GM21526 (cell line): Measurements from ENCODE around the gene SLC4A4.
A peak's percentile ranks its signal among the peaks of the same experiment; 100 is the strongest.

Experiments used
- ATAC-seq: cut with Tn5 transposase; IDR thresholded peaks from one replicate; pipeline ENCODE4 v1.9.1; 2021; ENCODE audit warnings: moderate library complexity; ENCODE audit not compliant: unreplicated experiment, low FRiP score

SLC4A4 gene

DNA sequence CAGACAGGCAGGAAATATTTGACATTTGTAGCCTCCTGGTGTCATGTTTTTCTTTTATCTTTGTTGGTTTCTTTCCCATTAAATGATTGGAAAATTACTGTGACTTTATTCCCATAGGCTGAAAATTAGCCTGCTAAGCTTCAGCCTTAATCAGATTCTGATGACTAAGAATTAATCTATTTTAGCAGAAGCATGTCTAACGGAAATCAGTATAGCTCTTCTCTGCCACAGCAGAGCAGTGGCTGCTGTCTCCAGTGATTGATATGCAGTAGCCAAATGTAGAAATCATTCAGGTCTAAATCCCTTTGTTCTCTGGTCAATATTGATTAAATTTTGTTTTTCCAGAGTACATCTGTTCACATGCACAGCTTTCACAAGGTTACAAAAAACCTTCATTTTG, 245.8 kb downstream of the SLC4A4 start:
- ATAC-seq, result no peak

- ATAC-seq, result no peak
Measured at GRCh38 chr4:71586087-71586763, 247.4 kb downstream of the SLC4A4 start.

DNA sequence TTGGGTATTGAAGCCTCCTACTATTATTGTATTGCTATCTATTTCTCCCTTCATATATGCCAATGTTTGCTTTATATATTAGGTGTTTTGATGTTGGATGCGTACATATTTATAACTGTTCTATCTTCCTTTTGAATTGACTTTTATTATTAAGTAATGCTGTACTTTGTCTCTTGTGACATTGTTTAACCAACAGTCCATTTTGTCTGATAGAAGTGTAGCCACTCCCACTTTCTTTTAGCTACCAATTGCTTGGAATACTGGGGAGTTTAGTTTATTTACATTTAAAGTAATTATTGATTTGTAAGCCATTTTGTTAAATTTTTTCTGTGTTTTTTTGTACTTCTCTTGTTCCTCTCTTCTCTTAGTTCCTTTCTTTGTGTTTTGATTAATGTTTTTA, 249.2 kb downstream of the SLC4A4 start:
- no peak for ATAC-seq

GRCh38 chr4:71592793-71593192, 254.0 kb downstream of the SLC4A4 start:
- no peak for ATAC-seq

GRCh38 chr4:71593311-71593710, 254.5 kb downstream of the SLC4A4 start:
- no peak for ATAC-seq

- ATAC-seq, result no peak
Measured at GRCh38 chr4:71595576-71596108, 256.8 kb downstream of the SLC4A4 start.

DNA sequence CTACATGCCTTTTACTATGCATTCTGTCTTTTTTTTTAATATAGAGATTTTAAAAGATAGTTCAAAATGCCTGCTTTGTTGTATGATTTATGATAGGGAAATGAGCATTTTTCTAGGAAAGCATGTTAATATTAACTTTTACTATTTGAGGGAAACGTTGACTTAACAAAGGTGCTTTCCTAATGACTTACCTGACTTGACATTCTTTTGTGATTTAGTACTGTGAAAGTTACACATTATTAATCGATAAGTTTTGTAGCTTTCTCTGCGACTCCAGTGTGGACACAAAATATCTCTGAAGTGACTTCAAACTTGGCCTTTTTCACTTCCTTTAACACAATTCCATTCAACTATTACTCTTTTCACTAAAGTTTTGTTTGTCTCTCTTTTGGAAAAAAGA, 260.8 kb downstream of the SLC4A4 start:
- no peak for ATAC-seq

GRCh38 chr4:71602289-71602900, 263.6 kb downstream of the SLC4A4 start:
- ATAC-seq, result no peak

DNA sequence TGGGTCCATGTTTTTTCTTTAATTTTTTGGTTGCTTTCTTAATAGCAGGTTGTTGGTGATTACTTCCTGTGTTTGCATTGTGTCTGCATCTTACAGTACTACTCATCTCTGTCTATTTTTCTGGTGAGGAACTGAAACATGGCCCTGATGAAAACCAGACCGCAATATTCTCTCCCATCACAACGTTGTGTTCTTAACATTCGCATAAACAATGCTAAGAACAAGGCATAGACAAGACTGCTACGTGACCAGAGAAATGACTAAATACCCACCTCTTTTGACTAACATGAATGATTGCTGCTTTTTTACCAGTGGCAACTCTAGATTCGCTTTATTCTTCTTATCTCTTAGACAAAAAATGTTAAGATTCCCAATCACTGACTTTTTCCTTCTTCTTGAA, 266.0 kb downstream of the SLC4A4 start:
- ATAC-seq, result peak; percentile 97

GRCh38 chr4:71607109-71607508, 268.3 kb downstream of the SLC4A4 start:
- no peak for ATAC-seq

DNA sequence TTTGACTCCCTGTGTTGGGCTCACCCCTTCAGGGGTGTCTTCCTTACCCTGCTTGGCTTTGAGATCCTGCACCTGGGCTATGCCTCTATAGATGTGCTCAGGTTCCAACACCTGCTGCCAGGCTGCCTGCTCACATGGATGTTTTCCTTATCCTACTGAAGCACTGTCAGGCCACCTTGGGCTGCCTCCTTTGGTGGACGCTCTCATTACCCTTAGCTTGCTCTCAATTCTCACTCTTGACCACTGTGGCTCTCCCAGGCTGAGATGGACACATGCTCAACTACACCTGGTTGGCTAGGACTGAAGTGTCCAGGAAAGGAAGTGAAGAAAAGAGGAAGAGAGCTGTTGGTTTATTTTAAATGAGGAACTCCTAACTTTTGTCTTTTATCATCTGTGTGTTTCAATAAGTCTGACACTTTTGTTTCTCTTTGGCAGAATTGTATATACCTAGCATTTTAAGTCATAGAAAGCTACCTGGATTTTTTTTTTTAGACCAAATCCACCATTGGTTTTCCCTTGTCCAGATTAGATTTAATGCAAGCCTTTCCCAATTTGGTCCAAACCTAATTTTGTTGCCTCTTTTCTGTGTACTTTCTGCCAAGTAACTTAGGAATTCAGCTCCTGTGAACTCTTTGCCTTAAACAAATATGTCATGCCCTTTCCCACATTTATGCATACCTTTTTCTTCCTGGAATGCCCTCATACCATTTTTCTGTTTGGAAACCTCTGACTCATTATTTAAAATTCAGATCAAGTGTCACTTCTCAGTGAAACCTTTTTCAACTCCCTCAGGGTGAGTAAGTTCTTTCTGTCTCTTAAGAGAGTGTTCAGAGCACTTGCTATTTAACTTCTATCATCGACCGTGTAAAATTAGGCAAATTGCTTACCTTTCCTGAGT, 269.2 kb downstream of the SLC4A4 start:
- ATAC-seq, result no peak

DNA sequence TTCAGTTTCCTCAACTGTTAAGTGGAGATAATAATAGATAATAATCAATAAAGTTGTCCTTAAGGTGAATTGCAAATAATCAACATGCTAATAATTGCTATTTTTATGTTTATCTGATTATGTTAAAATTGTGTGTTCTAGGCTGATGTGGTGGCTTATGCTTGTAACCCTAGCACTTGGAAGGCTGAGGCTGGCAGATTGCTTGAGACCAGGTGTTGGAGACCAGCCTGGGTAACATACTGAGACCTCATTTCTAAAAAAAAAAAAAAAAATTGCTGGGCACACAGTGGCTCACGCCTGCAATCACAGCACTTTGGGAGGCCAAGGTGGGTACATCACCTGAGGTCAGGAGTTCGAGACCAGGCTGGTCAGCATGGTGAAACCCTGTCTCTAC, 269.9 kb downstream of the SLC4A4 start:
- no peak for ATAC-seq

- ATAC-seq, result no peak
Measured at GRCh38 chr4:71609167-71609566, 270.3 kb downstream of the SLC4A4 start.

DNA sequence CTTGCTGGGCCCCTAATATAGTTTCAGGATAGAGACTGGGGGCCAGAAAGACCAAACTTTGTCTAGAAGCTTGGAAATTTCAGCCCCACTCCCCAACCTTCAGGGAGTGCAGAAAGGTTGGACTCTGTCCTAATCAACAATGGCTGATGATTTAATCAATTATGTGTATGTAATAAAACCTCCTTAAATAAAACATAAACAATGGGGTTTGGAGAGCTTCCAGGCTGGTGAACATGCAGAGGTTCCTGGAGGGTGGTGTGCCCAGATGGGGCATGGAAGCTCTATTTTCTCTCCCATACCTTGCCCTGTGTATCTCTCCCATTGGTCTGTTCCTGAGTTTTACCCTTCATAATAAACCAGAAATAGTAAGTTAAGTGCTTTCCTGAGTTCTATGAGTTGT, 270.8 kb downstream of the SLC4A4 start:
- ATAC-seq, result no peak

GRCh38 chr4:71614621-71615020, 275.8 kb downstream of the SLC4A4 start:
- ATAC-seq, result no peak

DNA sequence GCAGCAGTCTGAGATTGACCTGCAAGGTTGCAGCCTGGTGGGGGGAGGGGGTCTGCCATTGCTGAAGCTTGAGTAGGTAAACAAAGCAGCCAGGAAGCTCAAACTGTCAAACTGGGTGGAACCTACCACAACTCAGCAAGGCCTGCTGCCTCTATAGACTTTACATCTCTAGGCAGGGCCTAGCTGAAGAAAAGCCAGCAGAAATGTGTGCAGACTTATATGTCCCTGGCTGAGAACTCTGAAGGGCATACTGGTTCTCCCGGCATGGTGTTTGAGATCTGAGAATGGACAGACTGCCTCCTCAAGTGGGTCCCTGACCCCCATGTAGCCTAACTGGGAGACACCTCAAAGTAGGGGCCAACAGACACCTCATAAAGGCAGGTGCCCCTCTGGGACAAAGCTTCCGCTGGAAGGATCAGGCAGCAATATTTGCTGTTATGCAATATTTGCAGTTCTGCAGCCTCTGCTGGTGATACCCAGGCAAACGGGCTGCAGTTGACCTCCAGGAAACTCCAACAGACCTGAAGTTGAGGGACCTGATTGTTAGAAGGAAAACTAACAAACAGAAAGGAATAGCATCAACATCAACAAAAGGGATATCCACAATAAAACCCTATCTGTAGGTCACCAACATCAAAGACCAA, 277.5 kb downstream of the SLC4A4 start:
- no peak for ATAC-seq
